Stimulated activated CD8-positive, alpha-beta memory T cell treated with anti-CD3 and anti-CD28 coated beads, Interleukin-12 subunit alpha, Interleukin-12 subunit beta, amount 100 ng/mL, for 24 hours (primary cell): ENCODE results near the gene FOXO6.

ENCODE experiments used
- DNase-seq: peaks from one replicate; pipeline ENCODE4 v3.0.0-alpha.2; 2020; ENCODE audit errors: extremely low read depth

FOXO6 gene

DNA sequence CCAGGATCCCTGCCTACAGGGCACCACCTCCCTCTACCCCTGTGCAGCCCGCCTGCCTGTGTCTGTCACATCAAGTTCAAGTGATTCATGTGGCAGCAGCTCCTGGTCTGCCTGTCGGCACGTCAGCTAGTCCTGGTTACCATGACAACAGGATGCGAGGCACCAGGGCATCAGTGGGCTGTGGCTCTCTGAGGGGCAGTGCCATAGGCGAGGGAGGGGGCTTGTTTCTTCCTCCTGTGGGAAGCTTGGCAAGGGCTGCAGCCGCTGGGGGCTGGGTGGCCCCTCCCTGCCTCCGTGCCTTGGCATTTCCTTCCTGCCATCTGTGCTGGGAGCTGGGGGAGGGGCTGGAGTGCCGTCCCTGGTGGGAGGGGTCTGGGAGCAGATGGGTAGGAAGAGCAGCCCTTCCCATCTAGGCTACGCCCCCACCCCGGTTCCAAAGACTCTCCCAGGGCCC lies 43.1 kb downstream of the FOXO6 start:
- no peak for DNase-seq

DNA sequence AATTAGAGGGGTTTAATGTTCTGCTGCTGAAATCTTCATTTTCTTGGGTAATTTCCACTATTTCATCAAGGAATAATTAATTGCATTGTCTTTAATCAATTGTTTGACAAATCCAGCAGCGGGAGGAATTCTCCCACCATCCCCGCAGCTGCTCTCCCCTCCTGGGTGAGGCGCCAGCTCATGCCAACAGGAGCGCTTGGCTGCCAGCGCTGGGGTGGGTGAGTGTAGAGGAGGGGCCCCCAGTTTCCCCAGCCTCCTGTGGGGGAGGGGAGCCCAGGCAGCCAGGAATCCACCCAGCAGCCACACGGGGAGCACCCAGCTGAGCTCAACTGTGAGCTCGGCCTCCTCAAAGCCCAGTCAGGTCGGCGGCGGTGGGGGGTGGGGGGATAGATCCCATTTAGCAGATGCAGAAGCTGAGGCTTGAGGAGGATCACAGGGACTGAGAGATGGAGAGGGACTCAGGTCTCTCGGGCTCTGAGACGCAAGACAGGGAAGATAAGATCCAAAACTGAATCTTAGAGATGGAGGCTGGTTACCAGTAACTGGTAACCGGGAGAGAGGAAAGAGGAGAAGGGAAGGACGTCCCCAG lies 46.5 kb downstream of the FOXO6 start:
- no peak for DNase-seq

DNA sequence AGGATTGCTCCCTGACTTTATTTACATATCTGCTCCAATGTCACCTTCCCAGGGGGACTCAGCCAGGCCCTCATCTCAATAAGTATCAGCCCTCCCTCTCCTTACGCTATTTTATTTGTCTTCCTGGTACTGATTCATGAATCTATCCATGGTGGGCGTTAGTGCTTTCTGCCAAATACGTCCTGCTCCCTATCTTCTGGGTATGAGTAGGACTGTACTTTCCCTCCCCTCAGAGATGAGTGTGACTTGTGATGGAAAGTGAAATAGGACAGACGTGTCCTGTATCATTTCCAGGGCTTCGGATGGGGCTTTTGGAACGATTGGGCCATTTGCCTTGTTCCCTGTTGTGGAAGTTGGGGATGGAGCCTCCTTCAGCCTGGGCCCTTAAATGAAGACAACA lies 47.5 kb downstream of the FOXO6 start:
- DNase-seq = no peak

DNA sequence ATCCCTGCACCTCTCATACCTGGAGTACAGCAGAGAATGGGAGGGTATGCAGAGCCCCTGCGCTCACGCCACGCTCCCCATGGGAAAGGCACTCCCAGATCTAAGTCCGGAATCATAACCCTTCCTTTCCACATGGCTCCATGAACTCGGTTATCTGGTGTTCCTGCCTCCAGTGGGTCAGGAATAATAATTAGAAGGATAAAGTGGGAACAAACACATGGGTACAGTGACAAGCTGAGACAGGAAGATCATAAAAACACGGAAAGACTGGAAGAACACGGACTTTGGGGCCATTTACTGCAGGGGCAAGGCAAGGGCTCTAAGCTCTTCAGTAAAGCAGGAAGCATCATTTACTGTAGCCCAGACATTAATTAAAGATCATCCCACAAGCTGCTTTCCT lies 48.6 kb downstream of the FOXO6 start:
- DNase-seq = no peak

DNA sequence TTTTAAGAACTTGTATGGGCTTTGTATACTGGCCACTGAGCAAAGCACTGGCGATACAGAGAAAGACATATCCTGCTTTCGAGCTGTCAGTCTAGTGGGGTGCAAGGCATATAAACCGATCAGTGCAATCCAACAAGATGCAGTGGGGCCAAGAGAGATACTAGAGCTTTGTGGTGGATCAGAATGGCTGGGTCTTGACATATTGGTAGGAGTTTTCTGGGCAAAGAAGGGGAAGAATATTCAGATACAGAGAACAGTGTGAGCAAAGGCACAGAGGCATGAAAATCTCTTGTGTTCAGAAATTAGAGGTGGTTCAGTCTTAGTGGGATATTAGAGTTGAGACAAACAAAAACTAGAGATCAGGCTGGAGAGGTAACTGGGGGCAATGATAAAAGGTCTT lies 49.2 kb downstream of the FOXO6 start:
- DNase-seq = no peak

DNA sequence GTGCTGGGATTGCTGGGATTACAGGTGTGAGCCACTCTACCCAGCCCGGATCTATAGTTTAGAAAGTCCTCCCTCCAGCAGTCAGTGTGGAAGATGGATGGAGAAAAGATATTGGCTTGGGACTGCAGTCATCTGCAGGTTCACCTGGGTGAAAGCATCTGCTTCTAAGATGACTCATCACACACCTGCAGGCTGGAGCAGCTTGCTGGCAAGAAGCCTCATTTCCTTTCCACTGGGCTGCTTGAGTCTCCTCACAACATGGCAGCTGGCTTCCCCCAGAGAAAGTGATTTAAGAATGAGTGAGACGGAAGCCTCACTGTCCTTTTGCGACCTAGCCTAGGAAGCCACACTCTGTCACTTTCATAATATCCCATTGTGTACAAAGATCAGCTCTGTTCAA lies 50.0 kb downstream of the FOXO6 start:
- DNase-seq = no peak

DNA sequence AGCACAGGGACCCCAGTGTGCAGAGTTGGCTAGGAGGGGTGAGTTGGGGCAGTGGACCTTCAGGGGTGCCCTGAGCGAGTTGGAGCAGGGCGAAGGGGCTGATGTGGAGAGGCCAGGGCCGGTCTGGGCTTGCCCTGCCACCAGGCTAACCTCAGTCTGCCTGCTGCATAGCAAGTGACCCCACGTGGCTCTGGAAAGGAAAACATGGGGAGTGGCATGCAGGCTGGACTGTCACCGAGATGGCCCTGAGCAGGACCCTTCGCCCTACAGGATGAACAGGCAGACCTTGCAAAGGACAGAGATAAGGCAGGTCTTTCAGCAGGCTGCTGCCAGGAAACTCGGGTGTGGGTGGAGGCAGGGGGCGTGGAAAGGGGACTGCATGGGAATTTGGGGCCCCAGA lies 51.5 kb downstream of the FOXO6 start:
- DNase-seq = no peak

DNA sequence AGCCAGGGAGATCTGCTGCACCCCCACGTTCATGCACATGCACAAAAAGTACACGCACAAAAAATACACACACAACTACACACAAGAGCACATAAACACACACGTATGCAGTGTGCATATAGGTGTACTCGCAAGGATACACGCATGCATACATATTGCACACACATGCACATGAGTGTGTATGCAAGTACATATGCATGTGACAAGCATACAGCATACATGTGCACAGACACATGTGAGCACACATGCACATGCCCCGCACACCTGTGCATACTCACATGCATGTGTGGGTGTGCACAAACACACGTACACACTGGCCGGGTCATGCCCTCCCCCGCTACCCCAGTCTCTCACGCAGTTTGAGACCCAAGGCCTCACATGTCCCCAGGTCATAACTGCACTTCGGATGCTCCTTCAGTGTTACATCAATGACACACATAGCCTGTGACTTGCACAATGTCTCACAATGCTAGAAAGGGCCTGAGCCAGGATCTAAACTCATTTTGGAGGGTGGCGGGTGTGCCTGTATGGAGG lies 52.6 kb downstream of the FOXO6 start:
- DNase-seq = no peak

DNA sequence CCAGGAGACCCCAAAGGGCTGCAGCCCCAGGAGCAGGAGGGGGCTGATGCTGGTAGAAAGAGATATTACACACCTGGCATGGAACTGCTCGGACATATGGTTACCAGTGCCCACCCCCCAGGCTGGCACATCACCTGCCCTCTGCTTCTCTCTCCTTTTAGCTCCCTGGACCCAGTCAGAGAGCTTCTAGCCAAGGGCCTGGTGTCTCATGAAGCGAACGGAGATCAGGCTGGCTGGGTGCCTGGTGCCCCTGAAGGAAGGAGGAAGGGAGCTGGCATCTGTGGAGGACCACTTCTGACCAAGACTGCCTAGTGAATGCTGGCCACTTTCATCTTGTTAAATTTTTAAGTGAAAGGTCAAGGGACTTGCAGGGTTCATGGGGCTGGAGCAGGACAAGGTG lies 53.1 kb downstream of the FOXO6 start:
- DNase-seq = no peak

DNA sequence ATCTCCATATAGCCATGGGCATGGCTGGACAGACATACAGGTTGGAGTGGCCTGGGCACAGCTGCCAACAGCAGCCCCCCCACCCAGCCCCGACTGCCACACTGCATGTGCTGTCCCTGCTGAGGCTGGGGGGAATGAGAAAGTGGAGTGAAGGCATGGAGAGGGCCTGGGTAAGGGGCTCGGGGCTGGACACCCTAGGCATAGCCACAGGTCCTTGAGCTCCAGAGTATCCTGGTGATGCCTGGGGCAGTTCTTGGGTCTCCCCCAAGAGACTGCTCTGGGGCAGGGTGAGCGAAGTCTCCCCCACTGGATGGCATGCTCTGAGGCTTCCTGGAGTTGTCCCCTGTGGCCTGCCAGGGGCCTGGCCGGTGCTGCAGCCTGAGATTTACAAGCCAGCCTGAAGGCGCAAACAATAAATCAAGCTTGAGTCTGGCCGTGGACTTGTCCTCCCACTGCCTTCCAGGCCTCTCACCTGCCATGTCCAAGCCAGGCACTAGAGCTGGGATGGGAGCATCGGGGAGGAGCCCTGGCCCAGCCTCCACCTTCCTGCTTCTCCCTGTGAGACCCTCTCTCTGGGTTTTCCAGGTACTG lies 53.6 kb downstream of the FOXO6 start:
- no peak for DNase-seq

DNA sequence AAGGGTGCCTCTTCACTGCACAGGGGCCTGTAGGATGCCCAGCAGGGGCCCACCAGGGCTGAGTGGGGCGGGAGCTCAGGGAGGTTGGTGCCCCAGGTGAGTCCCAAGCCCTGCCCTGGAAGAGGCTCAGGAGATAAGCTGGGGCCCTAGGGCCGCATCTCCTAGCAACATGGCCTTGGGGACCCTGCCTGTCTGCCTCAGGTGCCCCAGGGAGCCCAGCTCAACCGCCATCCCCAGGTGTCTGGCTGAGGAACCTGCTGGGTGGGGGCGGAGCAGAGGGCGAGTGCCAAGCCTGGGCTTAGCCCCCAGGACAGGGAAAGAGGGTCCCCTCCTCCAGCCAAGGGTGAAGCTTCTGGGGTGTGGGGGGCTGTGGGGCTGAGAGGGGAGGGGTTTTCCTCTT lies 54.8 kb downstream of the FOXO6 start:
- no peak for DNase-seq

DNA sequence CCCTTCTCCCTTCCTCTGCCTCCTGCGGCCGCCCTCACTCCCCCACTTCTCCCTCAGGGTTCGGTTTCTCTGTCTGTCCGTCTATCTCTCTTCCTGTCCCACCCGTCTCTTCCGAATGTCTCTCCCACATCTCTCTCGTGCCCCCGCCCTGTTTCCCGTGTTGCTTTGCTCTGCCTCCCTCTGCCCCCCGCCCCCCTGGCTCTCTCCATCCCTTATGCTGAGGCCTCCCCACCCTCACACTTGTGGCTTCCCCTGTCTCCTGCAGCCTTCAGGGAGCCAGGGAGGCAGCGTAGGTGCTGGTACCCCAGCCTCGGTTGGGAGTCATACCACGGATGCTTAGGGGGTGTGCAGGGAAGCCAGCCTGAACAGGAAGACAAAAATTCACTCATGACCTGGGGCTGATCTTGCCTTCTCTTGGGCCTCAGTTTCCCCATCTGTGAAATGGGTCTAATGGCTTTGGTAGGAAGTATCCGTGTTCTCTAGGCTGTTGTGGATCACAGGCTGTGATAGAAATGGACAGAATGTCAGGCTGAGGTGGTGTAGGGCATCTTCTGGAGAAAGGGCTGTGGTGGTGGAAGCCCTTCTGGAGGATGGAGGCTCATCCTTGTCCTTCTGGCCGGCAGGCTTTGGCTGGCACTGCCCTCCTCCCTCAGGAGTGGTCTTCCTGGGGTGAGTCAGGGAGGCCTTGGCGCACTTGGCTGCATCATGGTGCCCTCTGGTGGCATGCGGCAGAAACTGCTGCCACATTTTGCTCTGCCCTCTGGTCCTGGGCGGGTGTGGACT lies 55.5 kb downstream of the FOXO6 start:
- peak; percentile 19 for DNase-seq

DNA sequence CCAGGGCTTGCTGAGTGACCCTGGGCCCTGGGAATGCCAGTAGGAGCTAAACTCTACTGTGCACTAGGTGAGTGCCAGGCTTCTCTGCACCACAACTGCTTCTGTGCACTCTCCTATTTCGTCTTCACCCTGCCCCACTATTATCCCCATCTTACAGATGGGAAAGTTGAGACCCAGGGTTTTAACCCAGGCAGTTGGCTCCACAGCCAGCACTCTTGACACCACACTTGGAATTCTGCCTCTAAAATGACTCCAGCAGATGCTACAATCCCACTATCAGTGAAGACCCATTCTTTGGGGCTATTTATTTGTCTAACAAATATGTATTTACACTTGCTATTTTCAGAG lies 56.1 kb downstream of the FOXO6 start:
- no peak for DNase-seq

DNA sequence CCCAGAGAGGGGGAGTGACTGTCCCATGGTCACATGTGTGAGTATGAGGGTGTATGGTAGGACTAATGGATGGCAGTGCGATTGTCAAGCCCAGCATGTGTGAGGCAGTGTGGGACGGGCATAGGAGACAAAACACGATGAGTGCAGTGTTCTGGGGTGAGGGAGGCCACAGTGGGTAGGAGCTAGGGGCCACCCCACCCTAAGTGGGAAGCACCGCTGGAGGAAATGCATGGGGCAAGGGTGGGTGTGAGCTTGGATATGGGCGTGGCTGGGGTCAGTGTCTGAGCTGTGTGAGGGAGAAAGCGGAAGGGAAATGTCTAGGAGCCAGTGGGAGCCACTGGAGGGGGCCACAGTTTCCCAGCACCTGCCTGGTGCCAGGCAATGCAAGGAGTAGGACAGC lies 56.5 kb downstream of the FOXO6 start:
- no peak for DNase-seq

DNA sequence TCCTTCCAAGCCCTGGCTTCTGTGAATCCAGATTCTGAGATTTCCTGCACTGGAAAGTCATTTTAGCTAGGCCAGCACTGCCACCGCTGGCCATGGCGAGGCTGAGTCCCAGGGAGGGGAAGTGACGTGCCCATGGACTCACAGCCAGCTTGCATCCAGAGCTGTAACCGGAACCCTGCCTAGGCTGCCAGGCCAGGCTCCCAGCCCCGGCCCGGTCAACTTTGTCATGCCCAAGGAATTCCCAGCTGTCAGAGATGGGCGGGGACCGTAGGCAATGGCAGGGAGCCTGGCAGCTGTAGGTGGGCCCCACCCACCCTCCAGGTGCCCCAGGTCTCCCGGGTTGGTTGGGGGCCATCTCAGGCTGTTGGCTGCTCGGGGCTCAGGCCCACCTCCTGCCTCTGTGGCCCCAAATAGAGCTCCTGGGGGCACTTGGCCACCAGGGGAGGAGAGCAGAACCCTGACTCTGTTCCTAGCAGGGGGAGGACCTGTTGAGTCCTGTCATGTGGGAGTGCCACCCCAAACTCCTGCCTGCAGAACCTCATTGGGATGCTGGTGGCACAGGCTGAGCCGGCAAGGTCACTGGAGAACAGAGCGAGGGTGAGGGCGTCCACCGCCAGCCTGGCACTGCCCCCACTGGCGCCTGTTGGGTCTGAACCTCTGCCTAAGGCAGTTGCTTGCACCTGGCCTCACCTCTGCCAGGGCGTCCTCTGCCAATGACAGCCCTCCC lies 57.8 kb downstream of the FOXO6 start:
- no peak for DNase-seq

DNA sequence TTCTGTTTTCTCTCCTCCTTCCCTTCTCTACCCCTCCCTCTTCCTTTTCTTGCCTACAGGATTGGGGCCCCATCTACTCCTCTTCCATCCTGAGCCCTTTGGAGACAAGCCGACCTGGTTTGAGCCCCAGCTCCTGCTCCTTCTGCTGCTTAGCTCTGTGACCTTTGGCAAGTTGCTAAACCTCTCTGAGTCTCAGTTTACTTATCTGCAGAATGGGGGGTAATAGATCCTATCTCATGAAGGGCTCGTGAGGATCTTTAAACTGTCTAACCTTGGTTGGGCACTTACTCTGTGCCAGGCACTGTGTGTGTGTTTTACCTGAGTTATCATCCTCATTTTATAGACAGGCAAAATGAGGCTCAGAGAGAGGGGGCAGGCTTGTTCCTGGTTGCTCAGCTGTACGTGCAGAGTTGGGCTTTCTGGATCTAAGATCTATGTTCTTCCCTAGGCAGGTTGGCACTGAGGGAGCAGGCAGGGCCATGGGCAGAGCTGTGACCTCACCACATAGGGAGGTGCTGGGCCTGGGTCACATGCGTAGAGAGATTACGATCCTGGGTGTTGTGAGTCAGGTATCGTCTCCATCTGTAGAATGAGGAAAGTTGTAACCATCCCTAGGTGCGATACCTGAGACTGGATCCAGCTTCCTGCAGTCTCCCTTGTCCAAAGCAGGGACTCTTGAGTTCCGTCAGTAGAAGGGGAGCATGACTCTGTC lies 58.5 kb downstream of the FOXO6 start:
- no peak for DNase-seq

DNA sequence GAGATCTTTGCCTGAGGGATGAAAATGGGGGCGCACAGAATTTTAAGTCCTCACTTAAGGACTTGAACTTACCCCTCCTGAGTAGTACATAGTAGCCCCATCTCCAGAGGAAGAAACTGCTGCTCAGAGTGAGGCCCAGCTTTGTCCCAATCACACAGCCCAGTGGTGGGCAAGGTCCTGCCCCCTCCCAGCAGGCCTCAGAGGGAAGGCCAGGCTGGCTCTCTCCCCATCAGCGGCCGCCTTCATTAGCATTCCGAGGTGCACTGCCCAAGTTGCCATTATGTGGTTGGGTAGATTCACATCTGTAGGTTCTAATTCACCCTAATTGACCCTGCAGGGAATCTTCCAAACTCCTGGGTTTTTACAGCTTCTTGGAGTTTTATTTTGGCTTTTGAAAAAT lies 59.1 kb downstream of the FOXO6 start:
- DNase-seq = no peak

DNA sequence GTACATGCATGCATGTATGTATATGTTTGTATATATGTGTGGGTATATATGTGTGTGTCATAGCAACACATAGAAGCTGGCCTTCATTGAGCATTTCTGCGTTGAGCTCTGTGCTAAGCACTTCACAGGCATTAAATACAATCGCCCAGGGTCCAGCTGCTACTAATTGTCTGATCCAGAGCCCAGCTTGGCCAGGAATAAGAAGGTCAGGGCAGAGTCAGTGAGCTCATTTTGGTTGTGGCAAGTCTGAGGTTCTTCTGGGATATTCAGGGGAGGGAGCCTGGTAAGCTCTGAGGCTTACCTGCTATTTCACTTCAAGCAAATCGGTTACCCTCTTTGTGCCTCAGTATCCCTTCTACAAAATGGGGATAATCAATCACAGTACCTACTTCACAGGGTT lies 59.6 kb downstream of the FOXO6 start:
- DNase-seq = no peak

DNA sequence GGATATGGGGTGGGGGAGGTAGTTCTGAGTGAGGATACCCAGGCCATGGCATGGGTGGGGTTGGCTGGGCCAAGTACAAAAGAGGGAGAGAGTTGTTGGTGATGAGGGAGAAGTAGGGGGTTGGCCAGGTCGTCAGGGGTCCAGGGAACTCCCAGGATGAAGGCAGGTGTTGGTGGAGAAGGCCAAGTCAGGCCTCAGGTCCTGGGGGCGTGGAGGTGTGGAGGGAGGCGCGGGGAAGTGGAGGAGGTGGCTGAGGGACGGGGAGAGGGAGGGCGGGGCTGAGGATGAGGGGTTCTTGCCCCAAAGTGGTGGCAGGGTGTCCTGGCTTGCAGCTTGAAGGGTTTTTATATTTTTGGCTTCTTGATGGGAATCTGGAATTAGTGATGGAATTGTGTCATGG lies 61.1 kb downstream of the FOXO6 start:
- no peak for DNase-seq

DNA sequence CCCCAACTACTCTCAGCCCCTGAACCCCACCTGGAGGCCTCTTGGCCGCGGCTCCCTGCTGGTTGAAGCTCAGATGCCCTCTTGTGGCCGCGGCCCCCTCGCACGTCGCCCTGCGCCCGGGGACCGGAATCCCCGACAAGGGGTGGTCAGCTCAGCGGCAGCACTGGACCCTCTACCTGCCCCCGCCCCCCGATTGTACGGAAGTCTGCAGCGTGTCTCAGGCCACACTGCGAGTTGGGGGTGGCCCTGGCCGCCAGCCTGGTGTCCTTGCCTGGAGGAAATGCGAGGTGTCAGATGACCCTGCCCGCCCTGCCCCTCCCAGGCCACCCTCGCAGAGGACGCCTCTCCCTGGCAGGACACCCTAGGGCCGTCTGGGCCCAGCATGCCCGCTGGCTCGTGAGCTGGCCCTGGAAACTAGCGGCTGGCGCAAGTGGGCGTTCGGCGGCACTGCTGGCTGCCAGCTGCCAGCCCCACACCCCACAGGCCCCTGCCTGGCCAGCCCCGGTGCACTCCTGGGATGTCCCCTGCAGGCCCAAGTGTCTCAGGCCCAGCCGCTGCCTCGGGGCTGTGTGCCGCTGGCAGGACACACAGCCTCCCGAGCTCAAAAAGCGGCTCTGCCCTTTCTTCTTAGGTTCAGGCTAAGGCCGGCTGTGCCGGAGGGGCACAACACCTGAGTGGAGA lies 62.4 kb downstream of the FOXO6 start:
- no peak for DNase-seq

DNA sequence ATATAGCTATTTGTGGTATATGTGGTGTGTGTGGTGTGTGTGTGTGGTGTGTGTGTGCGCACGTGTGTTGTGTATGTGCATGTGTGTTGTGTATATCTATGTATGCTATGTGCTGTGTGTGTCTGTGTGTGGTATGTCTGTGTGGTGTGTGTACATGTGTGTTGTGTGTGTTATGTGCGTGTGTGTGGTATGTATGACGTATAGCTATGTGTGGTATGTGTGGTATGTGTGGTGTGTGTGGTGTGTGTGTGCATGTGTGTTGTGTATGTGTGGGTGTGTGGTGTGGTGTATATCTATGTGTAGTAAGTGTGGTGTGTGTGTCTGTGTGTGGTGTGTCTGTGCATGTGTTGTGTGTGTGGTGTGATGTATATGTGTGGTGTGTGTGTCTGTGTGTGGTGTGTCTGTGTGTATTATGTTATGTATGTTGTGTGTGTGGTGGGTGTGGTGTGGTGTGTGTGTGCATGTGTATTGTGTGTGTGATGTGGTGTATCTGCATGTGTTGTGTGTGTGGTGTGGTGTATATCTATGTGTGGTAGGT lies 63.4 kb downstream of the FOXO6 start:
- DNase-seq = no peak
